Endothelial cell (in vitro differentiated cells): Measurements from ENCODE around the gene ZNF148. TPM values are rescaled to one million over a fixed set of nuclear protein-coding genes. Genes with fewer than 3 reads are reported as not detected.

ENCODE experiments used
- DNase-seq: peaks from one replicate; pipeline ENCODE4 v3.0.0; 2021; ENCODE audit warnings: low spot score
- H3K27ac Mint-ChIP-seq: one replicate; pipeline ENCODE4 v1.8.0; 2021; ENCODE audit warnings: mixed read lengths, inconsistent platforms; ENCODE audit not compliant: unreplicated experiment
- H3K27me3 Mint-ChIP-seq: one replicate; pipeline ENCODE4 v1.8.0; 2021; ENCODE audit warnings: mild to moderate bottlenecking, moderate library complexity, mixed read lengths, inconsistent platforms; ENCODE audit not compliant: unreplicated experiment
- H3K36me3 Mint-ChIP-seq: one replicate; pipeline ENCODE4 v1.8.0; 2021; ENCODE audit warnings: mild to moderate bottlenecking, low read depth, mixed read lengths, inconsistent platforms; ENCODE audit not compliant: unreplicated experiment
- H3K4me1 Mint-ChIP-seq: one replicate; pipeline ENCODE4 v1.8.0; 2021; ENCODE audit warnings: mild to moderate bottlenecking, mixed read lengths, inconsistent platforms; ENCODE audit not compliant: unreplicated experiment
- H3K4me3 Mint-ChIP-seq: one replicate; pipeline ENCODE4 v1.8.0; 2021; ENCODE audit warnings: mild to moderate bottlenecking, mixed read lengths, inconsistent platforms; ENCODE audit not compliant: unreplicated experiment
- H3K9me3 Mint-ChIP-seq: one replicate; pipeline ENCODE4 v1.8.0; 2021; ENCODE audit warnings: mixed read lengths, inconsistent platforms; ENCODE audit not compliant: unreplicated experiment
- CTCF ChIP-seq: fragments of 200-600 bp; sonication (generic); IDR thresholded peaks from one replicate; pipeline ENCODE4 v1.5.0; 2021; ENCODE audit warnings: antibody characterized with exemption; ENCODE audit not compliant: unreplicated experiment
- total RNA-seq: library from RNA; stranded (reverse); fragmentation: NEBNext Ultra II Directional; extraction: Animal tissue kit (Norgen Biotek cat#: 25700); gene quantifications from one replicate; pipeline ENCODE4 v1.2.1, GENCODE V29; 2021; ENCODE audit not compliant: unreplicated experiment

The ZNF148 gene
- total RNA-seq, 1 donor from 2014 or later = 34.3 TPM

- Mint-ChIP-seq H3K27ac (no peak overlapping the region), H3K4me3 (no peak overlapping the region), H3K27me3 (no peaks in the 10 kb centered on the region), H3K4me1 (peaks cover 5% of the 10 kb centered on the region), H3K36me3 (no peaks in the 10 kb centered on the region), H3K9me3 (peaks cover 4% of the 10 kb centered on the region)
- TF ChIP-seq CTCF = no peak
- DNase-seq = no peak
Observed at GRCh38 chr3:125177746-125178145, 197.4 kb downstream of the ZNF148 start.

Other genes starting within 250 kb of the ZNF148 start
- 0.54 TPM for gene SLC12A8, start 162.6 kb downstream of the ZNF148 start, total RNA-seq
- gene SNX4, start 144.9 kb upstream of the ZNF148 start, total RNA-seq = 35.6 TPM
- 14.6 TPM for gene OSBPL11, start 220.2 kb upstream of the ZNF148 start, total RNA-seq